Neural cell (in vitro differentiated cells): ENCODE data around the gene DGKI. TPM values are rescaled to one million over a fixed set of nuclear protein-coding genes. Genes with fewer than 3 reads are reported as not detected.

Source experiments
- H2AFZ ChIP-seq: fragments of 200-600, 300-800 bp; sonication (generic), shearing (Covaris generic); 2 replicates; pipeline ENCODE4 v1.6.0; 2014; ENCODE audit warnings: low read depth, mild to moderate bottlenecking, antibody characterized with exemption, low read length, moderate library complexity
- H3F3A ChIP-seq: fragments of 200-600 bp; shearing (Covaris generic); 2 replicates; pipeline ENCODE4 v1.6.1; 2016; ENCODE audit warnings: mild to moderate bottlenecking, moderate library complexity, mixed read lengths, antibody characterized with exemption, low read length; ENCODE audit not compliant: insufficient read depth, poor library complexity, severe bottlenecking
- H3K27ac ChIP-seq: fragments of 200-600, 300-800 bp; sonication (generic), shearing (Covaris generic); 2 replicates; pipeline ENCODE4 v1.5.1; 2014; ENCODE audit warnings: mild to moderate bottlenecking, low read length, moderate library complexity
- H3K27me3 ChIP-seq: fragments of 300-800, 200-600 bp; sonication (generic), shearing (Covaris generic); 2 replicates; pipeline ENCODE4 v1.6.0; 2014; ENCODE audit warnings: mild to moderate bottlenecking, low read depth, low read length, moderate library complexity; ENCODE audit not compliant: insufficient read depth
- H3K36me3 ChIP-seq: fragments of 300-800, 200-600 bp; sonication (generic), shearing (Covaris generic); 2 replicates; pipeline ENCODE4 v1.5.1; 2014; ENCODE audit warnings: mild to moderate bottlenecking, antibody characterized with exemption, low read length, moderate library complexity; ENCODE audit not compliant: insufficient read depth
- H3K4me2 ChIP-seq: fragments of 300-800, 200-600 bp; sonication (generic), shearing (Covaris generic); 2 replicates; pipeline ENCODE4 v1.6.0; 2014; ENCODE audit warnings: mild to moderate bottlenecking, low read length
- H3K4me3 ChIP-seq: fragments of 300-800, 200-600 bp; sonication (generic), shearing (Covaris generic); 2 replicates; pipeline ENCODE4 v1.5.1; 2014; ENCODE audit warnings: mild to moderate bottlenecking, low read length, moderate library complexity
- H3K79me2 ChIP-seq: fragments of 200-600 bp; shearing (Covaris generic); replicated peaks from 2 replicates; pipeline ENCODE4 v1.6.0; 2014; ENCODE audit warnings: mild to moderate bottlenecking, low read length, moderate library complexity; ENCODE audit not compliant: insufficient read depth
- H3K9ac ChIP-seq: fragments of 300-800, 200-600 bp; sonication (generic), shearing (Covaris generic); 2 replicates; pipeline ENCODE4 v1.6.1; 2016; ENCODE audit warnings: mild to moderate bottlenecking, low read length, mixed read lengths
- H3K9me2 ChIP-seq: fragments of 200-600 bp; shearing (Covaris generic); 2 replicates; pipeline ENCODE4 v1.6.1; 2016; ENCODE audit warnings: mild to moderate bottlenecking, low read length, mixed read lengths; ENCODE audit not compliant: insufficient read depth
- H3K9me3 ChIP-seq: fragments of 200-600, 300-800 bp; sonication (generic), shearing (Covaris generic); 2 replicates; pipeline ENCODE4 v1.6.1; 2016; ENCODE audit warnings: mild to moderate bottlenecking, mixed run types, low read length, moderate library complexity, mixed read lengths
- H4K20me1 ChIP-seq: fragments of 200-600 bp; shearing (Covaris generic); 2 replicates; pipeline ENCODE4 v1.6.1; 2016; ENCODE audit warnings: mild to moderate bottlenecking, mixed run types; ENCODE audit not compliant: insufficient read depth
- CTCF ChIP-seq: fragments of 450-650 bp; IDR thresholded peaks from 2 replicates; pipeline ENCODE4 v1.5.1; 2014; ENCODE audit warnings: antibody characterized with exemption, mild to moderate bottlenecking, moderate library complexity; ENCODE audit not compliant: poor library complexity, severe bottlenecking
- EP300 ChIP-seq: fragments of 450-650 bp; conservative IDR thresholded peaks from 2 replicates; pipeline ENCODE4 v1.6.1; 2014; ENCODE audit warnings: antibody characterized with exemption, mild to moderate bottlenecking, moderate library complexity; ENCODE audit not compliant: poor library complexity, severe bottlenecking
- EZH2 ChIP-seq: fragments of 200-600, 300-800 bp; shearing (Covaris generic), sonication (generic); IDR thresholded peaks from 2 replicates; pipeline ENCODE4 v1.6.1; 2014; ENCODE audit warnings: antibody characterized with exemption, low read length, borderline replicate concordance, mild to moderate bottlenecking; ENCODE audit not compliant: insufficient read depth, poor library complexity, severe bottlenecking
- MXI1 ChIP-seq: fragments of 450-650 bp; conservative IDR thresholded peaks from 2 replicates; pipeline ENCODE4 v1.6.1; 2014; ENCODE audit warnings: antibody characterized with exemption, mild to moderate bottlenecking; ENCODE audit not compliant: poor library complexity, severe bottlenecking
- POLR2AphosphoS5 ChIP-seq: IDR thresholded peaks from 2 replicates; pipeline ENCODE4 v1.6.1; 2012
- RAD21 ChIP-seq: fragments of 450-650 bp; conservative IDR thresholded peaks from 2 replicates; pipeline ENCODE4 v1.6.1; 2014; ENCODE audit warnings: antibody characterized with exemption, mild to moderate bottlenecking, moderate library complexity
- REST ChIP-seq: IDR thresholded peaks from 2 replicates; pipeline ENCODE4 v1.6.1; 2012; ENCODE audit warnings: borderline replicate concordance
- SMC3 ChIP-seq: fragments of 450-650 bp; conservative IDR thresholded peaks from 2 replicates; pipeline ENCODE4 v1.6.1; 2014; ENCODE audit warnings: antibody characterized with exemption, mild to moderate bottlenecking, moderate library complexity; ENCODE audit not compliant: poor library complexity
- TAF1 ChIP-seq: IDR thresholded peaks from 2 replicates; pipeline ENCODE4 v1.6.1; 2012; ENCODE audit warnings: low read depth
- polyA plus RNA-seq: library from polyadenylated mRNA; depleted of rRNA; stranded (reverse); fragments of >200 nt; gene quantifications from 2 replicates; pipeline ENCODE4 v1.2.3, GENCODE V29; 2014

Gene DGKI
- polyA plus RNA-seq, 1 donor from 2014 or later = 15.8 TPM

- Histone ChIP-seq H3K9me2 (no peaks in the 10 kb centered on the region), H3K4me2 (no peak overlapping the region), H3K79me2 (no peaks in the 10 kb centered on the region), H3K36me3 (no peaks in the 10 kb centered on the region), H3F3A (no peaks in the 10 kb centered on the region), H3K4me3 (no peak overlapping the region), H3K9ac (no peak overlapping the region), H2AFZ (no peak overlapping the region), H3K27ac (no peak overlapping the region), H4K20me1 (no peaks in the 10 kb centered on the region), H3K27me3 (no peaks in the 10 kb centered on the region), H3K9me3 (no peaks in the 10 kb centered on the region)
- TF ChIP-seq MXI1 (no peak), POLR2AphosphoS5 (no peak), REST (no peak), SMC3 (no peak), RAD21 (no peak), EZH2 (no peak), EP300 (no peak), CTCF (no peak), TAF1 (no peak)
Measured at GRCh38 chr7:137870684-137871083, 23.9 kb upstream of the DGKI start.

- Histone ChIP-seq H3F3A (no peaks in the 10 kb centered on the region), H2AFZ (no peak overlapping the region), H3K9me3 (no peaks in the 10 kb centered on the region), H3K9me2 (no peaks in the 10 kb centered on the region), H3K4me3 (no peak overlapping the region), H3K79me2 (no peaks in the 10 kb centered on the region), H3K9ac (no peak overlapping the region), H4K20me1 (no peaks in the 10 kb centered on the region), H3K27ac (no peak overlapping the region), H3K27me3 (no peaks in the 10 kb centered on the region), H3K4me2 (no peak overlapping the region), H3K36me3 (no peaks in the 10 kb centered on the region)
- TF ChIP-seq CTCF (no peak), RAD21 (no peak), EP300 (no peak), POLR2AphosphoS5 (no peak), SMC3 (no peak), TAF1 (no peak), REST (no peak), EZH2 (no peak), MXI1 (no peak)
Measured at GRCh38 chr7:137870078-137870477, 23.3 kb upstream of the DGKI start.
